HFF-Myc (cell line): Measurements from ENCODE around the gene PAK6.
A peak's percentile ranks its signal among the peaks of the same experiment; 100 is the strongest.

ENCODE experiments used
- DNase-seq: peaks from one replicate; pipeline ENCODE4 v3.0.0-alpha.2; 2011; ENCODE audit warnings: low read depth; ENCODE audit errors: extremely low read depth
- H3K4me3 ChIP-seq: replicated peaks from 2 replicates; pipeline ENCODE4 v1.5.1; 2011; ENCODE audit warnings: low read depth, mild to moderate bottlenecking, control low read depth, low read length
- TF ChIP-seq, protein P1 (sequence below): IDR thresholded peaks from 2 replicates; pipeline ENCODE4 v1.5.1; 2012; ENCODE audit warnings: mild to moderate bottlenecking, low read depth, low read length, control low read depth; ENCODE audit errors: missing control alignments

Gene PAK6

GRCh38 chr15:40256638-40257235 is 17.9 kb downstream of the PAK6 start:
- no peak overlapping the region for H3K4me3 ChIP-seq
- TF ChIP-seq, protein P1, sequence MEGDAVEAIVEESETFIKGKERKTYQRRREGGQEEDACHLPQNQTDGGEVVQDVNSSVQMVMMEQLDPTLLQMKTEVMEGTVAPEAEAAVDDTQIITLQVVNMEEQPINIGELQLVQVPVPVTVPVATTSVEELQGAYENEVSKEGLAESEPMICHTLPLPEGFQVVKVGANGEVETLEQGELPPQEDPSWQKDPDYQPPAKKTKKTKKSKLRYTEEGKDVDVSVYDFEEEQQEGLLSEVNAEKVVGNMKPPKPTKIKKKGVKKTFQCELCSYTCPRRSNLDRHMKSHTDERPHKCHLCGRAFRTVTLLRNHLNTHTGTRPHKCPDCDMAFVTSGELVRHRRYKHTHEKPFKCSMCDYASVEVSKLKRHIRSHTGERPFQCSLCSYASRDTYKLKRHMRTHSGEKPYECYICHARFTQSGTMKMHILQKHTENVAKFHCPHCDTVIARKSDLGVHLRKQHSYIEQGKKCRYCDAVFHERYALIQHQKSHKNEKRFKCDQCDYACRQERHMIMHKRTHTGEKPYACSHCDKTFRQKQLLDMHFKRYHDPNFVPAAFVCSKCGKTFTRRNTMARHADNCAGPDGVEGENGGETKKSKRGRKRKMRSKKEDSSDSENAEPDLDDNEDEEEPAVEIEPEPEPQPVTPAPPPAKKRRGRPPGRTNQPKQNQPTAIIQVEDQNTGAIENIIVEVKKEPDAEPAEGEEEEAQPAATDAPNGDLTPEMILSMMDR, result no peak
- DNase-seq, result no peak

- no peak for DNase-seq
- H3K4me3 ChIP-seq, result no peak overlapping the region
- TF ChIP-seq, protein P1, result no peak
These were observed 19.0 kb downstream of the PAK6 start for GRCh38 chr15:40257656-40258450.

DNA sequence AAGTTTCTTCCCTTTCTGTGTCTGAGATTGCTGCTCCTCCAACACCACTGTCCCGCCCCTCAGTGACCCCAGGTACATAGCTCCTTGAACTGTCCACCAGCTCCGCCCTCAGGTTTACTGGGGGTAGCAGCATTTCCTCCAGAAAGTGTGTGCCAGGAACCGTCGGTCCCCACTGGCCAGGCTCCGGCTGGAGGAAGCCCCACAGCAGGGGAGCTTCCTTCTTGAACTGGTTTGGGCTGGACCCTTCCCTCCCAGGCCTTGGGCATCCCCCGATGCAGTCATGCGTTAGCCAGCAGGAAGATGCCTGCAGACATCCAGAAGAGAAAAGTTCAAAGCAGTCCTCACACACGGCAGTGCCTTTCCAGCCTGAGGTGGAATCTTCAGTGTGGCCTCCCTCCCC is 19.7 kb downstream of the PAK6 start:
- H3K4me3 ChIP-seq, result no peak overlapping the region
- no peak for DNase-seq
- TF ChIP-seq, protein P1, result no peak

DNA sequence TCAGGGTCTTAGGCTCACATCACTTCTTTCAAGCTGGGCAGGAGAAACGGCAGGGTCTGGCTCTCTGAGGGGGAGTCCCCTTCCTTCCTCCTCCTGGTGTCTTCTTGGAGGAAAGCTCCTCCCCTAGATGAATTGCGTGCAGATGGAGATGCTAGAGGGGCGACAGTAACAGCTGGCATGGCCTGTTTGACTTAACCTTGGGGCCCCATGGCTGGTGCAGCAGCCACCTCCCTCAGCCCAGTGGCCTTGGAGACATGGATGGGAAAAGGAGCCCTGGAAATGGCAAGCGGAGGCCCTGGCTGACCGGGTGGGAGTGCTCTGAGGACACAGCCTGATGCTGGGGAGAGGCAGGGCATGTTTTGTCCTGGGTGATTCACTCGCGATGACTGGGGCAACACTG is 20.2 kb downstream of the PAK6 start:
- no peak overlapping the region for H3K4me3 ChIP-seq
- TF ChIP-seq, protein P1, result no peak
- no peak for DNase-seq

- peak; percentile 29 for DNase-seq
- no peak overlapping the region for H3K4me3 ChIP-seq
- TF ChIP-seq, protein P1, result no peak
These were observed 24.3 kb downstream of the PAK6 start for GRCh38 chr15:40263024-40263754.

- DNase-seq, result no peak
- TF ChIP-seq, protein P1, result no peak
- no peak overlapping the region for H3K4me3 ChIP-seq
These were observed 25.7 kb downstream of the PAK6 start for GRCh38 chr15:40264321-40265153.
